GM18951 (cell line): ENCODE measurements around the gene PLP2.
A peak's percentile ranks its signal among the peaks of the same experiment; 100 is the strongest.

Experiments
- POLR2A ChIP-seq: IDR thresholded peaks from 4 replicates; pipeline ENCODE4 v1.6.1; 2011; ENCODE audit warnings: mild to moderate bottlenecking; ENCODE audit not compliant: insufficient read length, insufficient read depth; ENCODE audit errors: extremely low read depth
- in situ Hi-C: fragments of 300-500 bp; cut with MboI; formaldehyde crosslinking; loops from one replicate; pipeline ENCODE4 v1.12.0; 2022; ENCODE audit warnings: low sequenced_read_pairs, mixed read lengths, inconsistent platforms; ENCODE audit not compliant: unreplicated experiment

The PLP2 gene

DNA sequence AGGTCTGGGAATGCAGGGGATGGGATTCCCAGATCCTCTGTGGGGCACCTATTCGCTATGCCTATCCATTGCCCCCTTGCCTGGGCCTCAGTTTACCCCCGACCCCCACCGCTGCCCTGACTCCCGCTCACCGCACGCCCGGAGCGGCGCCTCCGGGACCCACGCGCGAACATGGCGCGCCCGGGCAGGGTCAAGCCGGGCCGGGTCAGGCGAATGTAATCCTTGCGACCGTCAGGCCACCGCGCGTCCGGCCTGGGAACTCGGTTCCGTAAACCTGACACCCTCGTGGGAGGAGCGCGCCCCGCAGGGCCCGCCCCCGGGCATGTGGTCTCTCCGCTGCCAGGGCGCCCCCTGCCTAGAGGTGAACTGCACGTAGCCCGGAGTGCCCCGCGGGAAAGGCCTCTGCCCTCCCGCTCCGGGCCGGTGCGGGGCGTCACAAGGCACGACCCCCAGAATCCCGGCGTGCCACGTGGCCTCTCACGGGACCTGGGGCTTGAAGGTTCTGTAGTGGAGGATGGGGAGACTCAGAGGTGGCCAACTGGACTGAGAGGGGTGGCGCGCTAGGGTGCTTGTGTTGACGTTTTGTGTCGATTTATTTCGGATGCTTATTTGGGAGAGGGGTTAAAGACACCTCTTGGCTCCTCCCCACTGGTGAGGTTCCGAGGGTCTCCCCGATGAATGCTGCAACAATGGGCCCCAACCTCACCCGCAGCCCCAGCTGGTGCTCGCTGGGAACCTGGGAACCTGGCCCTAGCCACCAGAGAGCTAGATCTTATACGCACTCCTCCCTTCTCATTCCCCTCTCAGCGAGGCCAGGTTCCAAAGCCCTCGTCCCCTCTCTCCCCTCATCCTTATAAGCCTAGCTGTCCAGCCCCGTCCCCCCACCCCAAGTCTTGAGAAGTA, 14.7 kb downstream of the PLP2 start, which contains the start of gene PRICKLE3:
Gene PRICKLE3 (minus strand): TSS at position 249 of the 903 bp plus-strand sequence. CDS start 76 bp downstream, at position 173.
- TF ChIP-seq POLR2A = peak; percentile 78
- in situ Hi-C loops = no loop called here

DNA sequence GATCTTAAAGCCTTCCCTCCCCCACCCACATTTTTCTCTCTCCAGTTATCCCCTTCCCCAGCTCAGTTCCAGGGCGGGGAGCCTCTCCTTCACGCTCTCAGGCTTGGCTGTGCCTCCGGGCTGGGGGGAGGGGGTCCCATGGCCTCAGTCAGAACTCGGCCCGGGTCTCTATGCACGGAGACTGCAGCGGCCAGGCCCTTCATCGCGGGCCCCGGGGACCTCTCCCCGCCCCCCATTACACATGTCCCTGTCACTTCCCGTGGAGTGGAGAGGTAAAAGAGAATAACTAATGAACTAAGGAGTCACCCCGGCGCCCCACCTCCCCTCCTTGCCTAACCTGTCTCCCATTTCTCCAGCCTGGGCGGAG, 15.3 kb downstream of the PLP2 start:
- in situ Hi-C loops = no loop called here
- TF ChIP-seq POLR2A = no peak

DNA sequence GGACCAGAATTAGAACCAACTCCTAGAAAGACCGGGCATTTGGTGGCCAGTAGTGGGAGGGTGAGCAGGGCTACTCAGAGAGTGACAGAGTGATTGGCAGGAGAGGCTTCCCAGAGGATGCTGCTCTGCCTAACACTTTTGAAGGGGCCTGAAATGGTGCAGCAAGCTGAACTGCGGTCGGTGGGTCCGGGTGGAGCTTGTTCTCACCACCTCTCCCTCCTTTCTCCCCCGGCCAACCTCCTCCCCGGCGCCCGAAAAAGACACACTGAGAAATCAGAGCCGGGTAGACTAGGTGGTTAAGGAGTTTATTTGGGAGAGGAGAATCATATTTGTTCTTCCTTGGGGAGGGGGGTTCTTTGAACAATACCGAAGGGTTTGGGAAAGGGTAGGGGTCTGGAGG, 15.8 kb downstream of the PLP2 start:
- in situ Hi-C loops = no loop called here
- no peak for TF ChIP-seq POLR2A

DNA sequence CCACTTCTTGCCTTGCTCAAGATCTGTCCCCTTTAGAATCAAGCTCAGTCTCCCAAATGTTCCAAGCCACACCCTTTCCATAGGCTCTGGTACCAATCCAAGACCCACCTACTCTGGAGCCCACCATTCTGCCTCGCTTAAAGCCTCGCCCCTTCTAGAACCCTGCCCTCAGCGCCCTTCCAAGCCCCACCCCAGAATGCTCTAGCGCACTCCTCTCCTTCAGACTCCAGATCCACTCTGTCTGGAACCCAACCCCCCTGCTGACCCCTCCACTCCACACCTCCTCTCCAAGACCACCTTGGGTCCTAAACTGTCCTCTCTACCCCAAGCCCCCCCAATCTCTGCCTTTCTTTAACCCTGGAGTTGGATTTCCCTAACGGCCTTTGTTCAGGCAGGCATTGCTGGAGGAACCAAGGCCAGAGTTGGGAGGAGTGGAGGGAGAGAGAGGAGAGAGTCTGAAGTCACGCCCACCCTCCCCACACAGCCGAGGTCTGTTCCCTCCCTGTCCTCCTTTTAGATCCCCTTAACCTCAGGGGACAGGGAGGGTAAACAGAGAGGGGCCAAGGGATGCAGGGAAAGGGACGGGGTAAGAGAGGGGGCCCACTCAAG, 16.9 kb downstream of the PLP2 start:
- TF ChIP-seq POLR2A = no peak
- in situ Hi-C loops = no loop called here

DNA sequence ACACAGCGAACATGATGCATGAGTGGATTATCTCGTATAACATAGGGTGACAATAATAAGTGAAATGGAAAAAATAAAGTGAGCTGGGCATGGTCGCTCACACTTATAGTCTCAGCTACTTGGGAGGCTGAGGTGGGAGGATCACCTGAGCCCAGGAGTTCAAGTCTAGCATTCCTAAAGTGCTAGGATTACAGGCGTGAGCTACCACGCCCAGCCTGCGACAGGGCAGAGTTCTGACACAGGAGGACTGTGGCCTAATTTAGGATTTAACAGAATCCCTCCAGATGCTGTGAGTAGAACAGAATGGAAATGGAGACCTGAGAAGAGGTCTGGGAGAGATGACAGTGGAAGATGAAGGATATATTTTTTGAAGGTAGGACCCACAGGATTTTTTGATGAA, 17.9 kb downstream of the PLP2 start:
- no peak for TF ChIP-seq POLR2A
- in situ Hi-C loops = no loop called here

DNA sequence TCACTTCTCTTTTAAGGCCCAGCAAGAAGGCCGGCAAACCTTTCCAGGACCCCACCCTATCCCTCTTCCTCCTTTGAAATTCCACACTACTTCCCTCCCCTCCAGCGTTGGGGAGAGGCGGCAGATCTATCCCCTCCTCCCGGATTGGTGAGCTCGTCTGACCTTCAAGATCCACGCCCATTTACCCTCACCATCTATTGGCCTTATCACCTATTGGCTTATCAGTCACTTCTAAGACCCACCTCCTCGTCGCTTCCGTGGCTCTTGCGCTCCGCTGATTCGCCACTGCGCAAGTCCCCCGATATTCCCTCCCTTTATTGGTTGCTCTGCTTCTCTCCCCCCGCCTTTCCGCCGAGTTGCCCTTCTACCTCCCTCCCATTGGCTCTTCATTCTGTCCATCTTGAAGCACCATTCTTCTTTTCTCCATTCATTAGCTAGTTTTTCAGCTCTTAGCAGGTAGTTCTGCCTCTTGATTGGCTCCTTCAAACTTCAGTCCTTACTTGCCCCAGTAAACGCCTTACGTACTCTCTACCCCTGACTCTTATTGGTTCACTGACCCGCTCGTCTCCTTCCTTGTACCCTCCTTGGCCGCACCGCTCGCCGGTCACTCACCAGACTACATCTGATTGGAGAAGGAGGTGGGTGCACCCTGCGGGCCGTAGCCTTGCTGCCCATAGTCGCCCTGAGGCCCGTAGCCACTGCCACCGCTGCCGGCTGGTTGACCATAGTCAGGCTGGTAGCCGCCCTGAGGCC, 19.3 kb downstream of the PLP2 start:
- in situ Hi-C loops = no loop called here
- TF ChIP-seq POLR2A = peak; percentile 88

DNA sequence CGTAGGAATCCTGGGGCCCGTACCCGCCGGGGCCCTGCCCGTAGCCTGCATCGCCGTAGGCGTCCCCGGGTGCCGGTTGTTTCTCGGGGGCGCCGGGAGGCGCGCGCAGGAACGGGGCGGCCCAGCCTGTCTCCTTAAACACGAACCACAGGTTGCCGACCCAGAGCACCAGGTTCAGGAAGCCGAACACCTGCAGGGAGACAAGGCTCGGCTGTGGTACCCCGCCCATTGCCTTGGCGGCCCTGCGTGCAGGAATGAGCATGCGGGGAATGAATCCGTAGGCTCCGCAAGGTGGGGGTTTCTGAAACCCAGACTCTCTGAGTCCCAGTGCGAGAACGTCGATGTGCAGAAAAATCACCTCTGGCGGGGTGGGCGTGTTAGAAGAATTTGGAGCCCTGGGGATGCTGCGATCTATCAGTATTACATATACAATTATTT, 19.9 kb downstream of the PLP2 start:
- TF ChIP-seq POLR2A = no peak
- in situ Hi-C loops = no loop called here

DNA sequence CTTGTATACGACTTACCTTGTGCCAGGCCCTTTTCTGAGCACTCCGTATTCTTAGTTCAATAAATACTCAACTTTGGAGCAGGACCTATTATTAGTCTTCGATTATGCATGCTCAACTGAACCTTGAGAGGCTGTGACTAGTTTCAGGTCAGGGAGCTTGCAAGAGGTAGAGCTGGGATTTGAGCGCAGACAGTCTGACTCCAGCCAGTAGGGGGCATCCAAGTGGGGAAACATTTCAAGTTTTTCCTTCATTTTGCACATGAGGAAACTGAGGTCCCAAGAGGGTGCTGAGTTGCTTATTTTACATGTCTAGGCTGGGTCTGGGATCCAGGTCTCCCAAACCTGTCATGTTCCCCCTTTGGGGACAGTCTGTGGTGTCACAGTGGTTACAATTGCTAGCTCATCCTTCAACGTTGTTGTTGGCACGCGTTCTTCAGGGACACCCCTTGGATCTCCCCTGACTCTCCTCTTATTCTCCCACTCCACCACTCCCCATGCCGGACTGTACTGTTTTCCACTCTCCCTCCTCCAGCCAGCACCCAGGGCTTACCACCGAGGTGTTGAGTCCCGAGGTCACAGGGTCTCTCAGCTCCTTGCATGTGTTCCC, 21.1 kb downstream of the PLP2 start:
- TF ChIP-seq POLR2A = no peak
- in situ Hi-C loops = no loop called here

DNA sequence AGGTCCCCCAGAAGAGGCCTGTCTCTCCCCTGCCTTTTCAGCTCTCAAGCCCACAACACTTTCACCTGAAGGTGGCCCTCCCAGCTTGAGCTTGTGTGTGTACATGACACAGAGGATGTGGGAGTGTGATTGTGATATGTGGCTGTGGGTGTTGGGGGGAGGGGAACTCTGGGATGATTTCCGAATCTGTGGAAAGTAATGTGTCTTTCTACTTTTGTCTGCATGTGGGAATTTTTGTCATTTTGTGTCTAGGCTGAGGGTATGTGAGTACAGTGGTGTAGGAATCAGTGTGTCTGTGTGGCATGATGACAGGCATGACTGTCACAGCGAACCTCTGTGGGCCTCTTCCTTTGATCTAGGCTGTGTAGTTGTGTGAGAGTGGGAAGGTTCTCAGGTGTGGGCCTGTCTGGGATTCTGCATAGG, 21.9 kb downstream of the PLP2 start:
- in situ Hi-C loops = no loop called here
- no peak for TF ChIP-seq POLR2A

DNA sequence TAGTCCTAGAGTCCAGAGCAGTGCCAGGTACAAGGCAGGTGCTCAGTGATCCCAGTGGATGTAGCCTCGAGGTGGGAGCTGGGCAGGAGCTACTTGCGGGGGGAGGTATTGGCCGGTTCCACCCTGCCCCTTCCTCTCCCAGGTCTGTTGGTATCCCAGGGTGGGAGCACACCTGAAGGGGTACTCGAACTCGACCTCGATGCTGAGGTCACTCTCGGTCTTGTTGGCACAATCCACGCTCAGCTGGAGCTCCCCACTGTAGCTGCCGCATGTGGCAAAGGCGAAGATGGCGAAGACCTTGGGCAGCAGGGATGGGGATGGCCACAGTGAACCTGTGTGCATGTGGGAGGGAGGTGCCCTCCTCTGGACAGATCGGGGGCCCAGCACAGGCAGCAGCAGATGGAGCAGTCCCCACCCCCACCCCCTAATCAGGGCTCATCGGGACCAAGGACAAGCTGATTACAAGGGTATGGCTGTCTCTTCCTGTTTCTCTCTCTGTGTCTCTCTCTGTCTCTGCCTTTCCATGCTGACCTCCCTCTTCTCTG, 25.9 kb downstream of the PLP2 start:
- TF ChIP-seq POLR2A = no peak
- in situ Hi-C loops = no loop called here

DNA sequence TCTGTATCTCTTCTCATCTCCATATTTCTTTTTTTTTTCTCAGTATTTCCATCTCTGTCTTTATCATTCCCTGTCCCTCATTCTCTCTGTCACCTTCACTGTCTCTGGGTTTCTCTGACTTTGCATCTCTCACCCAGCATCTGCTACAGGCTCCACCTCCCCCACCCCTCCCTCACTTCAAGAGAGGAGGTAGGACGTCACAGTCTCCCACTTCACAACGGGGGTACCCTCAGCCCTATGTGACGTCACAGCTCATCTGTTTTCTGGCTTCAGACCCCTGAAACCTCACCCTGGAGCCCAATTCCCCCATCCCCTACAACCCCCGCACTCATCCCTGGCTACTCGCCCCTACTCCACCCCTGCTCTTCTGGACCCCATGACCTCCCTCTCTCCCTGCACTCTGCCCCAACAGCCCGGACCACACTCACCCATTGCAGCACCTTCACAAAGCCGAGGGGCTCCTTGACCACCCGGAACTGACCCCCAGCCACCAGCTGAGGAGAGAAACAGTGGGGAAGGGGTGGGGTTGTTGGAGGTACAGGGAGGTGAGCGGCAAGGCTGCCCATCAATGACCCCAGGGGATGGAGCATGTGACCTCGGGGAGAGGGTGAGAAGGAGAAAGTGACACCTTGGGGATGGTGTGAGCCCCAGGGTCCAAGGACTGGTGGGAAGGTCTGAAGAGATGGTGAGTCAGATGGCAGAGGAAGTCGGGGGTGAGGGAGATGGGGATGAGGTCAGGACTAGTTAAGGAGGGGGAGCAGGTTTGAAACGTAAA, 27.0 kb downstream of the PLP2 start:
- in situ Hi-C loops = no loop called here
- no peak for TF ChIP-seq POLR2A

DNA sequence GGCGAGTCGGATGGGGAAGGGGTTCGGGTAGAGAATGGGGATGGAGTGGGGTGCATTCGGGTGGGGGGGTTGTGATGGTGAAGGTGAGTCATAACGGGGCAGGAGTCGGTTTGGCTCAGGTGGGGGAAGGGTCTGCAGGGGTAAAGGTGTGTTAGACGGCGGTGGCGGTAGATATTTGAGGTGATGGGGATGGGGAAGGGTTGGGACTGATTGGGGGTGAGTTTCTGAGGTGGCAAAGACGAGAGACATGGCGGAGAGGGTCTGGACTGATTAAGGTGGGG, 27.6 kb downstream of the PLP2 start:
- in situ Hi-C loops = no loop called here
- TF ChIP-seq POLR2A = no peak

DNA sequence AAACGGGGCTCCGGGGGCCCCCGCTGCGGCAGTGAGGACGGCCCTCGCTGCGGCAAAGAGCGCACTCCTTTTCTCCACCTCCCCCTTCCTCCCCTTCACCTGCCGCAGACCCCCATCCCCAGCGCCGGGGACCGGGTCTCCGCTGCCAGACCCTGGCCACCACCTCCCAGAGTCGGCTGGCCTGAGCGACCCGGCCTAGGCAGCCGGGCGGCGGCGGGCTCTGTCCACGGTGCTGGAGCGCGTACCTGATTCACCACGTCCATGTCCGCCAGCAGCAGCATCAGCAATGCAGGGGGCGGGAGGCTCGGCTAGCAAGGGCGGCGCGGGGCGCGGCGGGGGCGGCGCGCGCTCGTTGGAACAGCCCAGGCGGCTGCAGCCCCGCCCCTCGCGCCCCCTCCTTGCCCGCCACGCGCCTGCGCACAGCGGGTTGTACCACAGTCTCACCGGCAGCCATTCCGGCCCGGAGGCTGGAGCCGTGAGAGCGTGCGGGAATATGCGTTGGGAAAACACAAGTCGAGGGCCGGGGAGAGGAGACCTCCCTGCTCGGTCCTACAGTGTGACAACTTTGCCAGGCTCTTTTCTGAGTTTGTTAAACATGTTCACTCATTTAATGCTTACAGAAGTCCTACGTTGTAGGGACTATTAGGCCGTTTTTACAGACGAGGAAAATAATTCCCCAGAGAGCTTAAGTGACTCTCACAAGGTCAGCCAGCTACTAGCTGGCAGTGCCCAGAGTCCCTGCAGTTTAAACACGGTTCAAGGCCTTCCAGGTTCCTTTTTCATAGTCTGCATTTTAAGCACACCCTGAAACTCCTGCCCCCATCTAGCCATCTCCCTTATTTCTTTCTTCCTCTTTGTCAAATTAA, 28.4 kb downstream of the PLP2 start, which contains the start of gene SYP:
Gene SYP (minus strand): TSS at position 288 of the 866 bp plus-strand sequence. CDS start 7 bp downstream, at position 281.
- in situ Hi-C loops = no loop called here
- peak; percentile 84 for TF ChIP-seq POLR2A
